NCI-H82 treated with DMSO at 0.1 percent for 48 hours (cell line): ENCODE data around the gene UBQLNL.

Experiments
- DNase-seq: peaks from one replicate; lab custom pipeline; 2025; ENCODE audit not compliant: unreplicated experiment; lab: John Stamatoyannopoulos, UW

Gene UBQLNL

GRCh38 chr11:5507933-5508305 lies 8.6 kb downstream of the UBQLNL start:
- DNase-seq: no peak

DNA sequence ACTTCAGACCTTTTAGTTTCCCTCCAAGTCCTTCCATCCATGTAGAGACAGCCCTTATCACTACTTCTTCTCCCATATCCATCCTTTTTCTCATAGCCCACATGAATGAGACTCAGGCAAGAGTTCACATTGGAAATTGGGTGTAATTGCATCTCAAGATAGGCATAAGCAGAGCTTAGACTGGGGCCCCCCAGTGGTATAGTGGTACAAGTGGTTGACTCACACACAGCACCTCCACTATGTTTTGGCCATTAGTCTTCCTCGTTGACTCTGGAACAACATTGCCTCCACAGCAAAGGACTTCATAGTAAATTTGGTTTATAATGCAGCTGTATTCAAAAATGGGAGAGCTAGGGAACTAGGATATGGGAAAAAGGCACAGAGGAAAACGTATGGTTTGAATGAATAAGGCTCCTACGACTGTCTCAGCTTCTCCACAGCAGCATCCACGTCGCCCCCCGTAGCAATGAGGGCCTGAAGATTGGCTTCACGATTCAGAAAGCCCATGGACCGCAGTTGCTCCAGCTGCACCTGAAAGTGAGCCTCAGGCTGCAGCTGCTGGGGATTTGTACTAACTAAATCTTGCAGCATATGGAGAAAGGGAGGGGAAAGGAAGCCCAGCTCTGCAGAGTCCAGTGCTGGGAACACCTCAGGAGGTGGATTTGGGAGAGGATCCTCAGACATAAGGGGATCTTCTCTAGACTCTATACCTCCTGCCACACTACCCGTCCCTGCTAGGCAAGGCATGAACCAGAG lies 9.1 kb downstream of the UBQLNL start:
- DNase-seq: peak; percentile 51

DNA sequence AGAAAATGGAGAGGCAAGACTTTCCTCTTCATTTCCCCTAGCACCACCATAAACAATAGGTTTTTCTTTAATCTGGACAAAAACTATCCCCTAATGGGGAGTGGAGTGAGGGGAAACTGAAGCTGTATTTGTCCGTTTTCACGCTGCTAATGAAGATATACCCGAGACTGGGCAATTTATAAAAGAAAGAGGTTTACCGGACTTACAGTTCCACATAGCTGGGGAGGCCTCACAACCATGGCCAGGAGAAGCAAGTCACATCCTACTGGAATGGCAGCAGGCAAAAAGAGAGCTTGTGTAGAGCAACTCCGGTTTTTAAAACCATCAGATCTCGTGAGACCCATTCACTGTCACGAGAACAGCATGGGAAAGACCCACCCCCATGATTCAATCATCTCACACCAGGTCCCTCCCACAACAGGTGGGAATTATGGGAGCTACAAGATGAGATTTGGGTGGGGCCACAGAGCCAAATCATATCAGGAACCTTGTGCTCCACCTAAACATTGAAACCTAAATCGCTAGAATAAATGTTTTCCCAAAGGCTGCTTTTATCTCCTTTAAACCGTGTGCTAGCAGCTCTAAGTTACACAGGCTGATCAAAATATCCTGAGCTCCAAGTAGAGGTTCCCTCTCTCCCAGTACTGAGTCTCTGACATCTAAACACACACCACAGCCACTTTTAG lies 11.0 kb downstream of the UBQLNL start:
- no peak for DNase-seq

- DNase-seq: no peak
Measured at GRCh38 chr11:5504403-5504921, 12.0 kb downstream of the UBQLNL start.

DNA sequence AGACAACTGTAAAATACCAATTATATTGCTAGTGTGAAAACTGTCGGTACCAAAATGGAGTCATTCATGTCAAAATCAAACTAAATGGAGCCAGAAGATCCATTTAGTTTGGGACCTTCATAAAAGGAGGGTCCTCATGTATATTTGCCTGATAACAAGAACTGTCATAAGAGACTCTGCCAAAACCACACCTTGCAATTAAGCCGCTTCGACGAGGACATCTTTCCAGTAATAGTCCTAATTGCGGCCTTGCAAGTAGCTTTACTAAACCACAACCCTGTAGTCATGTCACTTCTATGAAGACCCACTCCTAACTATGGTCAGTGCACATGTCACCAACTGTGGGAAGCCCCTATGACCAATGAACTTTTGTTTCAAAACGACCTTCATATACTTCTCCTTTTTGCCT lies 16.1 kb downstream of the UBQLNL start:
- DNase-seq: no peak

DNA sequence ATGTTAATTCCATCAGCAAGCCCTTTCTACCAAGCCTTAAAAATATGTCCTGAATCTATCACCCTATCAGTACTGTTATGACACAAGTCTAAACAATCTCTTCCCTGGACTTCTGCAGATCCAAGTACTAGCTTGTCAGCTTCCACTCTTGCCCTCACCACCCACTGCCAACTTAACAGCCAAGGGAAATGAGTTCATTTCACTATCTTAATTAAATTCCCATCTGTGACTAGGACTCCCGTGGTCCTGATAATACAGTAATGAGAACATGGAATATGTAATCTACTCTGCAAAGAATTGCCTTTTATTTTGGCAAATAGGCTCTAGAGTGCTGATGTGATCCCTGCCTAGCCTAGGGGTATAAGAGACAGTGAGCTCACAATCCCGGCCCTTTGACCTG lies 16.8 kb downstream of the UBQLNL start:
- DNase-seq: no peak

- no peak for DNase-seq
Measured at GRCh38 chr11:5489576-5490357, 26.7 kb downstream of the UBQLNL start.

- no peak for DNase-seq
Measured at GRCh38 chr11:5488798-5489399, 27.6 kb downstream of the UBQLNL start.

DNA sequence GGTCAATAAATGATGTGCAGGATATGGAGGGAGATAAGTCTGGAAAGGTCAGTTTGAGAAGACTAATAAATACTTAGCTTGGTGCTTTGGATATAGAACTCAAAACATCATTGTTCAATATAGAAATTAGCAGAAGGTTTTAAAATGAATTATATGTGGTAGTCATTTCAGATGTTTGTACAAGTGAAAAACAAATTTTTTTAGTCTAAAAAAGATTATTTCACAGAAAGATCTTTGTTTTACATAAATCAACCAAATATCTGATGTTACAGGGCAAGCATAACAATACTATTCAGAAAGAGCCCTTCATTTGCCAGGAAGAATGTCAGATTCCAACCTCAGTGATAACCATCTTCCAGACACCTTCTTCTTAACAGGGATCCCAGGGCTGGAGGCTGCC lies 28.1 kb downstream of the UBQLNL start, which contains the start of gene OR52D1:
TSS of gene OR52D1 (plus strand) at position 301 of the 400 bp plus-strand sequence. CDS start at position 323, 22 bp downstream.
- no peak for DNase-seq

- no peak for DNase-seq
Measured at GRCh38 chr11:5486421-5486820, 30.1 kb downstream of the UBQLNL start.

DNA sequence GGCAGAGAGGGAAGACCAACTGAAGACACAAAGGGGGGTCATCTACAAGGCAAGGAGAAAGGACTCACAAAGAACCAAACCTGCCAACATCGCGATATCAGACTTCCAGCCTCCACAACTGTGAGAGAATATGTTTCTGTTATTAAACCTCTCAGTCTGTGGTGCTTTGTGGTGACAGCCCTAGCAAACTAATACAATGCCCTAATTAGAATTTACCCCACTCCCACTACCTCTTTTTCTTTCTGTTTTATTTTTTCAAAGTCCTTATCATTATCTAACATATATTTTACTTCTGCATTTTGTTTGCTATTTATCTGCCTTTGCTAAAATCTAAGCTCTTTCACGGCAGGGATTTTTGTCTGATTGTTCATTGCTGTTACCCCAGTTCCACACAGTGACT lies 30.5 kb downstream of the UBQLNL start:
- no peak for DNase-seq

- peak; percentile 3 for DNase-seq
Measured at GRCh38 chr11:5476186-5476819, 40.2 kb downstream of the UBQLNL start.

- no peak for DNase-seq
Measured at GRCh38 chr11:5473921-5474320, 42.6 kb downstream of the UBQLNL start.

DNA sequence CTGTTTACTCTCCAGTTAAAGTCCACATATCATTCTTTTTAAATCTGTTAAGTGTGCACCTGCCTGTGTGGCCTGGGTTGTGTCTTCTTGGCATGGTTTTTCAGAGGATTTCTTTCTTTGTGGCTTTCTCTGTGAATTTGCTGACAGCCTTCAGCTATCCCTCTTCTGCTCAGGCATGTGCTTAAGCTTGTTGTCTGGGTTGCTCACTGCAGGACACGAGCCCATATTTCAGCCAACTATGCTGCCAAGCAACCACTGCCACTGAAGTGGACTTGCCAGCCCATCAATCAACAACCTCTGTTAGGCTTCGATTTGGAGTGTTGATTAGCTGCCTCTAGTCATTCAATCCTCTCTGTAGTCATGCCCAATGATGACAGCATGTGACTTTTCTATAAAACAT lies 49.0 kb downstream of the UBQLNL start:
- no peak for DNase-seq
